Activated naive CD8-positive, alpha-beta T cell treated with anti-CD3 and anti-CD28 coated beads for 36 hours (primary cell): ENCODE measurements around the gene EBF4. TPM values are rescaled to one million over a fixed set of nuclear protein-coding genes. Genes with fewer than 3 reads are reported as not detected.
"Not testable (repeated sequence)": the region's sequence is repeated elsewhere in the genome, so short reads cannot be mapped to it uniquely, and the experiment has no call there.

Experiments
- DNase-seq: peaks from one replicate; pipeline ENCODE4 v3.0.0; 2021
- H3K27ac Mint-ChIP-seq: one replicate; pipeline ENCODE4 v1.8.0; 2022; ENCODE audit warnings: mild to moderate bottlenecking, moderate library complexity, mixed read lengths
- H3K27me3 Mint-ChIP-seq: one replicate; pipeline ENCODE4 v1.8.0; 2022; ENCODE audit warnings: mild to moderate bottlenecking, mixed read lengths
- H3K36me3 Mint-ChIP-seq: one replicate; pipeline ENCODE4 v1.8.0; 2021; ENCODE audit warnings: mild to moderate bottlenecking, mixed read lengths
- H3K4me1 Mint-ChIP-seq: one replicate; pipeline ENCODE4 v1.8.0; 2021; ENCODE audit warnings: mixed read lengths
- H3K4me3 Mint-ChIP-seq: one replicate; pipeline ENCODE4 v1.8.0; 2022; ENCODE audit warnings: mild to moderate bottlenecking, moderate library complexity, mixed read lengths
- H3K9me3 Mint-ChIP-seq: one replicate; pipeline ENCODE4 v1.8.0; 2022; ENCODE audit warnings: mixed read lengths
- total RNA-seq, 2 experiments: library from RNA; stranded (reverse); gene quantifications; one replicate each; pipeline ENCODE4 v1.2.3, GENCODE V29; 2021

Gene EBF4
- total RNA-seq, 2 experiments from 2014 or later = 0.66 to 0.98 TPM

DNA sequence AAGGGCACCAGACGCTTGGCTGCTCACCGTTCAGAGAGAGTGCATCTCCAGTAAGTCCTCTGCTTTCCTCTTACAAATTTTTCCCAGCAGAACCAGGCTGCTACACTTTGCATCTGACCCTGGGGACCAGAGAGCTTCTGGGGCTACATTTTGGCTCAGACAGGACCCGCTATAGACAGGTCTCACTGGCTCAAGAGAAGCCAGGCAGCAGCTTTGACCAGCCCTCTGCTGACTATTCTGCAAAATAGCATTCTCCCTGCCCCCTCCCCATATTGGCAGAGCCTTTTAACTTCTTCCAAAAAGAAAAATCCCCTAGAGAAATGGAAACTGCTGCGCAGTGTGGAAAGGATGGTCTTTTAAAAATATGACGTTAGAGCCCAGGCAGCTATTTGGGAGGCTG, 70.6 kb downstream of the EBF4 start:
- DNase-seq = no peak
- H3K27me3 Mint-ChIP-seq = no peaks in the 10 kb centered on the region
- H3K4me3 Mint-ChIP-seq = no peak overlapping the region
- no peaks in the 10 kb centered on the region for H3K9me3 Mint-ChIP-seq
- no peaks in the 10 kb centered on the region for H3K36me3 Mint-ChIP-seq
- H3K27ac Mint-ChIP-seq = no peak overlapping the region
- no peaks in the 10 kb centered on the region for H3K4me1 Mint-ChIP-seq

DNA sequence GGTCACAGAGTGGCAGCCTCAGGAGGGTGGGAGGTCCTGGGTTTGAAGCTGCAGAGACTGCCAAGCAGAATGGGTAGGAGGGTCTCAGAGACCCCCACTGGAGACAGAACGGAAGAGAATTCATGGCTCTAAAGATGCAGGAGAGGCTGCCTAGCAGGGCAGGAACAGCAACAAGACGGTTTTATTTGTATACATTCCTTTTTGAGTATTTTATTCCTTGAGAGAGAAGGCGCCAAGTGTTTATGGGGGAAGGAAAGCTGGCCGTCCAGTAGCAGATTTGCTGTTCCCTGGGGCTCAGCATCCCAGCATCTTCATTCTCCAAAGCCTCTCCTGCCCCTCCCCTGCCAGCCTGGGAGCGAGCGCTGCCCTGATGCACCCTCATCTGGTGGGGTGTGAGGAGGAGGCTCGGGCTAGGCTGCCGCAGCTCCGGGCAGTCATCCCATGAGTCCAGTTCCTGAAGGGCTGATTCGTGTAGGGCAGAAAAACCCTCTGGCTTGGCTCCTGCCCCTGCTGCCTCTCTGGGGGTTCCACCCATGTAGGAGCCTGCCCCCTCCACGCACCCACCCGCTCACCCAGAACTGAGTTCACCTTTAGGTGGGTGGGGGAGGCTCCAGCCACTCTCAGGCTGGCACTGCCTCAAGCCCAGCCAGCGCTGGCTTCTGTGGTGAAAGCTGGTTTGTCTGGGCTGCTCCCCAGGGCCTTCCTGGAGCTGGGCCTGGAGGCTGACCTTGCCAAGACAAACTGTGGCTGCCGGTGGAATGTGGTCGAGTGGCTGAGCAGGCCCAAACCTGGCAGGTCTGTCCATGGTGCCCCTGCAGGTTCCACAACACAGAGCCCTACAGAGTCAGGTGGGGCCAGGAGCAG, 75.4 kb downstream of the EBF4 start:
- H3K27ac Mint-ChIP-seq = no peak overlapping the region
- no peaks in the 10 kb centered on the region for H3K9me3 Mint-ChIP-seq
- H3K4me3 Mint-ChIP-seq = no peak overlapping the region

DNA sequence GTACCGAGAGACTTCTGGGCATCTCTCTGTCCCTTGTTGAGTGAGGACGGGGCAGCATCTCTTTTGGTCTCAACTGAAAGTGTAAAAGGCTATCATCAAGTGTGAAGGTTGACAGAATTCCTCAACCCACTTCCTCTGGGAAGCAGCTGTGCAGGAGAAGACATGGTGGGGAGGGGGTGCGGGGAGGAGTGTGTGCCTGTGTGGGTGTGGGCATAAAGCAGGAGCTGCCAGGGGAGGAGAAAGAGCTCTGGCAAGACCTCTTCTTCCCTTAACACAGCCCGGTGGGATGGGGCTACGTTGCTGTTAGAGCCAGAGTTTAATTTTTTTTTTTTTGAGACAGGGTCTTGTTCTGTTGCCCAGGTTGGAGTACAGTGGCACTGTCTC, 76.0 kb downstream of the EBF4 start:
- no peaks in the 10 kb centered on the region for H3K36me3 Mint-ChIP-seq
- H3K27me3 Mint-ChIP-seq = peaks cover 7% of the 10 kb centered on the region
- H3K4me1 Mint-ChIP-seq = peaks cover 3% of the 10 kb centered on the region
- no peak overlapping the region for H3K27ac Mint-ChIP-seq
- no peak overlapping the region for H3K4me3 Mint-ChIP-seq
- DNase-seq = no peak
- H3K9me3 Mint-ChIP-seq = no peaks in the 10 kb centered on the region

More for the DNA sequence above, 75.4 kb downstream of the EBF4 start:
- Mint-ChIP-seq H3K4me1 (peaks cover 3% of the 10 kb centered on the region), H3K36me3 (no peaks in the 10 kb centered on the region), H3K27me3 (peaks cover 7% of the 10 kb centered on the region)
- DNase-seq = no peak

DNA sequence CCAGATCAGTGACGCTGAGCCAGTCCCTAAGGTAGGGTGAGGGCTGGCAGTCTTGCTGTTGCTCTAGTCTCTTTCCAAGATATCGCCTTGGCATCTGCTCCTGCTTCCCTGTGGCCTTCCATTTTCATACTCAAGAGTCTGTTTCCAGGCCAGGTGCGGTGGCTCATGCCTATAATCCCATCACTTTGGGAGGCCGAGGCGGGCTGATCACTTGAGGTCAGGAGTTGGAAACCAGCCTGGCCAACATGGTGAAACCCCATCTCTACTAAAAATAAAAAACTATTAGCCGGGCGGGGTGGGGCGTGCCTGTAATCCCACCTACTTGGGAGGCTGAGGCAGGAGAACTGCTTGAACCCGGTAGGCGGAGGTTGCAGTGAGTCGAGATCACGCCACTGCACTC, 77.5 kb downstream of the EBF4 start:
- H3K4me1 Mint-ChIP-seq, H3K27me3 Mint-ChIP-seq, H3K36me3 Mint-ChIP-seq, DNase-seq, H3K9me3 Mint-ChIP-seq, H3K27ac Mint-ChIP-seq, H3K4me3 Mint-ChIP-seq: not testable (repeated sequence)

DNA sequence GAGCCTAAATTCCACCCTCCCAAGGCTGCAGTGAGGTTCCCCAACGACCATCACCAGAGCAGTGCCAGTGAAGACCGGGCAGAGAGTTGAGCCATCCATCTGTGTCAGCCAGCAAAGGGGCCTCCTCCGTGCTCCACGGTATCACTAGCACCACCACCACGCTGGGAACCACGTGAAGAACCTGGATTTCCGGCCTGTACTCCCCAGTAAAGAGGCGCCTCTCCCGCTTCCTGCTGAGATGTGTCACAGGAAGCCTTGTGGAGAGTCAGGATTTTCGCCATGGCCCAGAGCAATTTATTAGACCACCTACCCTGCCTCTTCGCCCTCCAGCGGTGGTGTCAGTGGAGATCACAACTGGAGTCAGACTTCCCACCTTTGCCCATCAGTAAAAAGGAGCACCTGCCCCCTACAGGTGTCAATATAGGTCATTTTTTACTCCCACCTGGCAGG, 79.1 kb downstream of the EBF4 start:
- peaks cover 8% of the 10 kb centered on the region for H3K27me3 Mint-ChIP-seq

DNA sequence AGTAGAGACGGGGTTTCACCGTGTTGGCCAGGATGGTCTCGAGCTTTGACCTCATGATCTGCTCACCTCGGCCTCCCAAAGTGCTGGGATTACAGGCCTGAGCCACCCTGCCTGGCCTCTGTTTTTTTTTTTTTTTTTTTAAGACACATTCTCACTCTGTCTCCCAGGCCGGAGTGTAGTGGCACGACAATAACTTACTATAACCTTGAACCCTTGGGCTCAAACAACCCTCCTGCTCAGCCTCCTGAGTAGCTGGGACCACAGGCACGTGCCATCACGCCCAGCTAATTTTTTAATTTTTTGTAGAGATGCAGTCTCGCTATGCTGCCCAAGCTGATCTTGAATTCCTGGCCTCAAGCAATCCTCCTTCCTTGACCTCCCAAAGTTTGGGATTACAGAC, 81.2 kb downstream of the EBF4 start:
- Mint-ChIP-seq H3K27ac (no peak overlapping the region), H3K4me3 (no peak overlapping the region), H3K9me3 (no peaks in the 10 kb centered on the region), H3K4me1 (peaks cover 3% of the 10 kb centered on the region), H3K27me3 (peaks cover 8% of the 10 kb centered on the region), H3K36me3 (no peaks in the 10 kb centered on the region)
- no peak for DNase-seq

More for the DNA sequence above, 79.1 kb downstream of the EBF4 start:
- Mint-ChIP-seq H3K4me3 (no peak overlapping the region), H3K4me1 (peaks cover 3% of the 10 kb centered on the region), H3K36me3 (no peaks in the 10 kb centered on the region), H3K27ac (no peak overlapping the region), H3K9me3 (no peaks in the 10 kb centered on the region)
- no peak for DNase-seq

DNA sequence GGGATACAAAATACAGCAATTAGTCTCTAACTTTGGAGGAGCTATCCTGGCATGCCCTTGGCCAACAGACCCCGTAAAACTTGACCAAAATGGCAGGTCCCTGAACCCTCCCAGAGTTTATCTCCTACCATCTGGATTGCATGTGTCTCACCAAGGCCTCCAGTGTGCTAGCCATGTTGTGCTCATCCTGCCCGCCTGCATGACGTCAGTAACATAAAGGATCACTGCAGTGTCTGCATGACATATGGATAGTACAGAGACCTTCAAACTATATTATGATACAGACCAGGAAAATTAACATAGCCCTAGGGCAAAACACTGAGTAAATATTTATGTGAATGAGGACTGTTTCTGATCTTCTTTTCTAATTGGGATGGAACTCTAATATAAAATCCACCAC, 82.6 kb downstream of the EBF4 start:
- peaks cover 5% of the 10 kb centered on the region for H3K27me3 Mint-ChIP-seq
- no peak overlapping the region for H3K27ac Mint-ChIP-seq
- H3K4me1 Mint-ChIP-seq = peaks cover 3% of the 10 kb centered on the region
- H3K36me3 Mint-ChIP-seq = no peaks in the 10 kb centered on the region
- DNase-seq = no peak
- no peaks in the 10 kb centered on the region for H3K9me3 Mint-ChIP-seq
- H3K4me3 Mint-ChIP-seq = no peak overlapping the region

DNA sequence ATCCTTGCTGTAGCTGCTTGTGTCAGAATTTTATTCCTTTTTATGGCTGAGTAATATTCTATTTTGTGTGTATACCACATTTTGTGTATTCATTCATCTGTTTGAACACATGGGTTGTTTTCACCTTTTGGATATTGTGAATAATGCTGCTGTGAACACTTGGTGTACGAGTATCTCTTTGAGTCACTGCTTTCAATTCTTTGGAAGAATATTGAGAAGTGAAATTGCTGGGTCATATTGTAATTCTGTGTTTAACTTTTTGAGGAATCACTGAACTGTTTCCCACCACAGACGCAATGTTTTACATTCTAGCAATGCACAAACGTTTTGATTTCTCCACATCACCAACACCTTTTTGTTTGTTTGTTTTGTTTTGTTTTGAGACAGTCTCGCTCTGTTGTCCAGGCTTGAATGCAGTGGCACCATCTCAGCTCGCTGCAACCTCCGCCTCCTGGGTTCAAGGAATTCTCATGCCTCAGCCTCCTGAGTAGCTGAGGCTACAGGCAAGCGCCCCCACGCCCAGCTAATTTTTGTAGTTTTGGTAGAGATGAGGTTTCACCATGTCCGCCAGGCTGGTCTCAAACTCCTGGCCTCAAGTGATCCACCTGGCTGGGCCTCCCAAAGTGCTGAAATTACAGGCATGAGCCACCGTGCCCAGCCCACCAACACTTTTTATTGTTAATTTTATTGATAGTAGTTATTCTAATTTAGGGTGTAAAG, 86.2 kb downstream of the EBF4 start:
- no peak overlapping the region for H3K27ac Mint-ChIP-seq
- peaks cover 12% of the 10 kb centered on the region for H3K27me3 Mint-ChIP-seq
- no peak overlapping the region for H3K4me3 Mint-ChIP-seq
- H3K4me1 Mint-ChIP-seq = peaks cover 2% of the 10 kb centered on the region
- H3K9me3 Mint-ChIP-seq = no peaks in the 10 kb centered on the region
- DNase-seq = no peak
- H3K36me3 Mint-ChIP-seq = no peaks in the 10 kb centered on the region

DNA sequence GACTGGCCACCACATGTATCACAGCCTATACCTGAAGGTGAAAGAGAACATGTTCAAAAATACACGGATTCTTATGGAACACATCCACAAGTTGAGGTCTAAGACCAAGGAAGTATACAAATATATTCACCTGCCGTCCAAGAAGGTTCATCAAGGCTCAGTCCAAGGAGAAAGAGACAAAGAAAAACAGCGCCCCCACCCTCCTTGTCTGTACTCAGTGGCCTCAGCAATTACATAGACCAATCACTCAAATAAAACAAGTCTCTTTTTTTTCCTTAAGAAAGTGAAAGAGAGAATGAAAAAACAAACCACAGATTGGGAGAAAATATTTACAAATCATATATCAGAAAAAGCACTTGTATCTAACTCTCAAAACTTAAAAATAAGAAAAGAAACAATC, 88.4 kb downstream of the EBF4 start:
- H3K27ac Mint-ChIP-seq = no peak overlapping the region
- no peak for DNase-seq
- peaks cover 12% of the 10 kb centered on the region for H3K27me3 Mint-ChIP-seq
- no peaks in the 10 kb centered on the region for H3K9me3 Mint-ChIP-seq
- no peak overlapping the region for H3K4me3 Mint-ChIP-seq
- no peaks in the 10 kb centered on the region for H3K36me3 Mint-ChIP-seq
- H3K4me1 Mint-ChIP-seq = peaks cover 2% of the 10 kb centered on the region

DNA sequence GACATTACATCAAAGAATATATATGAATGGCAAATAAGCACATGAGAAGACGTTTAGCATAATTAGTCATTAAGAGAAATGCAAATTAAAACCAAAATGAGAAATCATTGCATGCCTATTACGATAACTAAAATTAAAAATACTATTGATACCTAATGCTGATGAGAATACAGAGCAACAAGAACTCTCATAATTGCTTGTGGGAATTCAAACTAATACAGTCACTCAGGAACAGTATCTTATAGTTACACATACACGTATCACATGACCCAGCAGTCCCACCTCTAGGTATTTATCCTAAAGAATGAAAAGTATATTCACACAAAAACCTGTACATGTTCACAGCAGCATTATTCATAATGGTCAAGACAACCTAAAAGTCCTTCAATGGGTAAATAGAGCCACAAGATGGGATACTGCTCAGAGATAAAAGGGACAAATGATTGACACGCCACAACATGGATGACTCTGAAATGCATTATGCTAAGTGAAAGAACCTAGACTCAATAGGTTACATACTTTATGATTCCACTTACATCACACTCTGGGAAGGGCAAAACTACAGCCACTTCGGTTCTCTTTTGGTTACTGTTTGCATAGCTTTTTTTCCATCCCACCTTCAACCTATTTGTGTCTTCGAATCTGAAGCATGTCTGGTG, 91.5 kb downstream of the EBF4 start:
- no peak for DNase-seq
- peaks cover 2% of the 10 kb centered on the region for H3K4me1 Mint-ChIP-seq
- H3K36me3 Mint-ChIP-seq = no peaks in the 10 kb centered on the region
- no peaks in the 10 kb centered on the region for H3K9me3 Mint-ChIP-seq
- peaks cover 7% of the 10 kb centered on the region for H3K27me3 Mint-ChIP-seq
- H3K27ac Mint-ChIP-seq = no peak overlapping the region
- H3K4me3 Mint-ChIP-seq = no peak overlapping the region

DNA sequence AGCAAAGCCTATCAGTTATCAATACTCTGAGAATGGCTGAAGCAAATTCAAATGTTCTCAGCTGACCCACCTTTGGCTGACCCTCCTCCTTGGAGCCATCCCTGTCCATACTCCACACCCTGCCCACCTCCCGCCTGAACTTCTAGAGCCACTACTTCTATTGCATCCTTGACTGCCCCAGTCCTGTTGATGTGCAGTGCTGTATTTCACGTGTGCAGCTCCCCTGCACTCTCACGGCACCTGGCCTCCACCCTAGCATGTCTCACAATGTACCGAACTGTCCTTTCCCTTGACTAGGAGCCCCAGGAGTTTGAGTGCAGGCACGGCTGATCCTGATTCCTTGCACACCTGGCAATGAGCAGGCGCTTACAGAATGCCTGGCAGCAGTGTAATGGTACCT, 100.9 kb downstream of the EBF4 start:
- Mint-ChIP-seq H3K27ac (no peak overlapping the region), H3K4me1 (peaks cover 2% of the 10 kb centered on the region), H3K36me3 (no peaks in the 10 kb centered on the region), H3K4me3 (no peak overlapping the region), H3K9me3 (no peaks in the 10 kb centered on the region), H3K27me3 (peaks cover 4% of the 10 kb centered on the region)
- DNase-seq = no peak

DNA sequence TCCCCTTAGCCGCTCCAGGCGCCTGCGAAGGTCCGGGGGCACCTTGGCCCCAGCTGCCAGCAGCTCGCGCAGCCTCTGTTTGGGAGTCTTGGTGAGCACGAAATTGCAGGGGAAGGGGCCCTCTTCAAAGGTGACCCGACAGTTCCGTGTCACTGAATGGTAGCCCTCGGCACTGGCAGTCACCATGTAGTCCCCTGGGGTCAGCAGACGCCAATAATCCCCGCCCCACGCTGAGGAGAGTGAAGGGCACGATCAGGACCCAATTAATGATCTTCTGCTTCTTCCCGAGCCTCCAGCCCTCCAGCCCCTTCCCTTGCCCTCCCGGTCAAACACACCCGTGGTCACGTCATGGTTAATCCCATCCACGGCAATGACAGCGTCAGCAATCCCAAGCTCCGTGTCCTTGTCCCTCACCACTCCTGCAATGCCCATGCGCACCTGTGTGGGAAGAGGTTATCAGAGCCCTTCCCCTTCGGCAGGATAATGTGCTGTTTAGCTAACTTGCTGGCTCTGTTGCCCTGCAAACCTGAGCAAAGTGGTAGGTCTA, 101.7 kb downstream of the EBF4 start:
- H3K27ac Mint-ChIP-seq = no peak overlapping the region
- DNase-seq = no peak
- H3K27me3 Mint-ChIP-seq = peaks cover 10% of the 10 kb centered on the region
- peaks cover 5% of the 10 kb centered on the region for H3K4me1 Mint-ChIP-seq
- no peak overlapping the region for H3K4me3 Mint-ChIP-seq
- H3K9me3 Mint-ChIP-seq = no peaks in the 10 kb centered on the region
- no peaks in the 10 kb centered on the region for H3K36me3 Mint-ChIP-seq

DNA sequence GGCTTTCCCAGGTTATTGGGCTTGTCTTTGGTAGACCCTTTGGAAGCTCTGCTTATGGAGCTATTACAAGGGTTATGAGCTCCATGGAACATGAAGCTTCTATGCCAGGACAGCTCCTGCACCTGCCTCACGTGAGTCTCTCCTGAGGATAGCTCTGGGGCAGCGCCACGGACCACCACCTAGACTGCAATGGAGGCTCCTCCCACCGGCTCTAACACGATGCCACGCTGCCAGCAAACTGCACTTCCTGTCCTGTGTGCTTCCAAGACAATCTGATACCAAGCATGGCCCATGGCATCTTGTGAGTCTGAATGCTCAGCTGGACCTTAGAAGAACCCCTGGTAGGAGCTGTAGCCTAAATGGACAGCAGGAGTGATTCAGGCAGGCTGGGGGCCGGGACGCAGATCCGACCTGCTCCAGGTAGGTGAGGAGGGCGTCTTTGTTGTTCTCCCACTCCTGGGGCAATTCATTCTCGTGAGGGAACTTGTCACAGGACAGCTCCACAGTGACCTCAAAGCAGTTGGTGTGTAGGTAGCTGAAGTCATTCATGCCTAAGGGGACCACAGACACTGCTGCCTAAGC, 102.4 kb downstream of the EBF4 start:
- Mint-ChIP-seq H3K27me3 (peaks cover 17% of the 10 kb centered on the region), H3K4me3 (no peak overlapping the region), H3K4me1 (peaks cover 10% of the 10 kb centered on the region), H3K36me3 (no peaks in the 10 kb centered on the region), H3K27ac (no peak overlapping the region), H3K9me3 (no peaks in the 10 kb centered on the region)
- DNase-seq = no peak

DNA sequence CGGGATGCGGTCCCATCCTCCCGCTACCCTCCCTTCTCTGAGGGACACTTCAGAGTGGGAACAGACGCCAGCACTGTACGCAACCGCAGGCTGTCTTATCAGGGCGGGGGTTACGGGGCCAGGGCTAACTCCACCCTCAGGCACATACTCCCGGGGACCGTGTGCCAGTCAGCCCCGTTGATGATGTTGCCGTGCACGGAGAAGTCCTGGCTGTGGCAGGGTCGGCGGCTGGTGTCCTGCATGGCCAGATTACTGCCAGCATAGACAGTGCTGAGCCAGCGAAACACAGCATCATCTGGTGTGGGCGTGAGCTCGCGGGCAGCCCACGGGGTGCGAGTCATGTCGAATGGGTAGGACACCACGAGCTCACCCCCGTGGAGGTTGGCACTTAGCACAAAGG, 102.9 kb downstream of the EBF4 start:
- no peak overlapping the region for H3K4me3 Mint-ChIP-seq
- no peak overlapping the region for H3K27ac Mint-ChIP-seq
- DNase-seq = no peak
- H3K36me3 Mint-ChIP-seq = no peaks in the 10 kb centered on the region
- H3K27me3 Mint-ChIP-seq = peaks cover 20% of the 10 kb centered on the region
- H3K9me3 Mint-ChIP-seq = no peaks in the 10 kb centered on the region
- peaks cover 12% of the 10 kb centered on the region for H3K4me1 Mint-ChIP-seq
